GM12891 (cell line): ENCODE measurements around the gene SNX19.

ENCODE experiments used
- DNase-seq: peaks from one replicate; pipeline ENCODE4 v3.0.0; 2011; ENCODE audit warnings: low spot score; ENCODE audit not compliant: insufficient read length
- FAIRE-seq: peaks from 2 replicates; lab custom pipeline; 2011; peaks lifted over from hg19 to GRCh38; lab: Jason Lieb, UNC
- PAX5 ChIP-seq: IDR thresholded peaks from 2 replicates; pipeline ENCODE4 v1.6.1; 2011; ENCODE audit warnings: low read length, moderate library complexity, mild to moderate bottlenecking; ENCODE audit not compliant: insufficient read depth, severe bottlenecking
- POLR2A ChIP-seq: IDR thresholded peaks from 2 replicates; pipeline ENCODE4 v1.6.1; 2011; ENCODE audit warnings: low read depth, low read length, control low read depth
- POLR2AphosphoS5 ChIP-seq: IDR thresholded peaks from 2 replicates; pipeline ENCODE4 v1.6.1; 2011; ENCODE audit warnings: low read depth, low read length, control low read depth
- POU2F2 ChIP-seq: IDR thresholded peaks from 2 replicates; pipeline ENCODE4 v1.6.1; 2011; ENCODE audit warnings: low read depth, mild to moderate bottlenecking, control low read depth, low read length, moderate library complexity
- SPI1 ChIP-seq: IDR thresholded peaks from 2 replicates; pipeline ENCODE4 v1.6.1; 2011; ENCODE audit warnings: low read depth, low read length, control low read depth
- TAF1 ChIP-seq: IDR thresholded peaks from 2 replicates; pipeline ENCODE4 v1.6.1; 2011; ENCODE audit warnings: low read depth, low read length, control low read depth

The SNX19 gene

DNA sequence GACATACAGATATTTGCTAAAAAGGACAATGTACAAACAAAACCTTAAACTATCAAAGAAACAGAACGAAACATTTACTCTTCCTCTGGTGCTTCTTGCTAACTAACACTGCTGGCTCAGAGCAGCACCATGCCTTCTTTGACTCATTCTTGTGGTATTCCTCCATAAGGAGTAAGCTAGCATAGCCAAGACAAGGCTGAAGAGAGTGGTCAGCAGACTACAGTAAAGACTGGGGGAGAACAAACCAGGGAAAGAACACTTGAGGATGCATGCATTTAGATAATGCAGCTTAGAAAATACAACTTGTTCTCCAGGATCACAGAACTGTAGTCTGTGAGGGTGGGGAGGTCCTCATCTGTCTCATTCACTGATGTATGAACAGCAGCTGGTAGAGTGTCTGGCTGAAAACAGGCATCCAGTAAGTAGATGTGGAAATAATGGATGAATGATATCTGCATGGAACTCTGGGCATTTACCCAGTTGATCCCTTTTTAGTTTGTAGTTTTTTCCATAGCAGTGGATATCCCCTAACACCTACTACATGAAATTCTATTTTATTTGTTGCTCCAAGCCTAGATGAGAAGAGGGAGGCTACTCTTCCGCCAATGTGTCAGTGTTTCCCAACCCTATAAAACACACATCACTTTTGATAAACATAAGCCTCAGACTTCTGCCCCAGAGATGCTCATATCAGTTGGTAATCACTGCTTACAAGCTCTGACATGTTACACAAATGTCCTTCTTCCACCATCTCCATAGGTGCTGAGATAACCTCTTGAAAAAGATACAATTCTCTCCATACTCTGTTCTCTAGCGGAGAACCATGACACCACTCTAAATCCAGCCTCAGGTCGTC lies 7.3 kb downstream of the SNX19 start:
- no peak for FAIRE-seq
- TF ChIP-seq PAX5 = no peak
- TF ChIP-seq TAF1 = no peak
- TF ChIP-seq SPI1 = no peak
- no peak for TF ChIP-seq POLR2A
- no peak for DNase-seq

DNA sequence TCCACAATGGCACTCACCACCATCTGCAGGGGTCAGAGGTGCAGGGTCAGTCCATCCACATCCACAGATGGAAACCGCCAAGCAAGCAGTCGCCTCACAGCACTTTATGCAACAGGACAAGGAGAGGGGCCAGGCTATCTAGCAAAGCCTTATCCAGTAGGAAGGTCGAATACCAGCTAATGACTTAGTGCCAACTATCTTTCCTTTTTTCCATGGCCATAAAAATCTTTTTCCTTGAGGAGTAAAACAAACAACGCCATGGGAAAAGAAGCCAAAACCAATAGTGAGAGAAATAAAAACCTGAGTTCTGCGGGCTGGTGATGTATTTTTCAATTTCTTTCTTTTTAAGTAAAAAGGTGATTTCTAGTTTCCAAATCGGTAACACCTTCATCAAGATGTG lies 8.2 kb downstream of the SNX19 start:
- no peak for TF ChIP-seq POLR2AphosphoS5
- TF ChIP-seq POLR2A = no peak
- TF ChIP-seq SPI1 = no peak
- no peak for TF ChIP-seq TAF1
- TF ChIP-seq PAX5 = no peak
- no peak for TF ChIP-seq POU2F2
- DNase-seq (no peak), FAIRE-seq (no peak)

DNA sequence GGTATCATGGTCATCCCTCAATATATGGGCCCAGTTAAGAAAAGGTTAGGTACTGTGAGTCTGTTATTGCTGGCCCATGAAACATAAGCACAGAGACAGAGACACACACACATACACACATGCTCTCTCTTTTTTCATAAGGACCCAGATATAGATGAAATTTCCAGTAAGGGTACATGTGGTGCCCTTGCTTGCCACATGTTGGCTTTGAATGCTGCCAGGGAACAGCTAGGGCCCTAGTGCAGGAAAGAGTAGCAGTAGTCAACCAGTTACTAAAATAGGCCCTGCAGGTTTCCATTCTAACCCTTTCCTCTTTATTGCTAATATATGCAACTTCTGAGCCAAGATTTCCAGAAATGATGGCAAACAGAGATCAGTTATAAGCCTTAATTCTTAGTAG lies 9.1 kb downstream of the SNX19 start:
- DNase-seq = no peak
- TF ChIP-seq POLR2A = no peak
- TF ChIP-seq SPI1 = no peak
- no peak for TF ChIP-seq POU2F2
- no peak for TF ChIP-seq POLR2AphosphoS5
- TF ChIP-seq TAF1 = no peak
- TF ChIP-seq PAX5 = no peak
- no peak for FAIRE-seq

DNA sequence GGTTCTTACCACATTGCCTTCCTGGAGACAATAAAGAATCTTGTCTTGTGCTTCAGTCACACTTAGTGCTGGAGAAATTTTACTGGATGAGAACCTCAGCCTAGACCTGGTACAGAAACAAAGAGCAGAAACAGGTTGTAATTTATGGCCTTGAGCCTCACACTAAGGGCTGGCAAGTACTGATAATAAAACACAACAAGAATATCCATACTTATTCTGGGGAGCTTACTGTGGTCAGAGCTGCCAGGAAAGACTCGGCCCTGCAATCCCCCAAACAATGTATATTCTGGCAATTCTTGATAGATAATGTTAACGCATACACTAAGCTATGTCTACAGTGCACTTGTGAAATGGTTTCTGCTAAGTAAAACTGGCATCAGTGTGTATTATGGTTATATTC lies 9.7 kb downstream of the SNX19 start:
- DNase-seq (no peak), FAIRE-seq (no peak)
- TF ChIP-seq POLR2AphosphoS5 = no peak
- no peak for TF ChIP-seq SPI1
- TF ChIP-seq POLR2A = no peak
- no peak for TF ChIP-seq TAF1
- TF ChIP-seq PAX5 = no peak
- TF ChIP-seq POU2F2 = no peak

DNA sequence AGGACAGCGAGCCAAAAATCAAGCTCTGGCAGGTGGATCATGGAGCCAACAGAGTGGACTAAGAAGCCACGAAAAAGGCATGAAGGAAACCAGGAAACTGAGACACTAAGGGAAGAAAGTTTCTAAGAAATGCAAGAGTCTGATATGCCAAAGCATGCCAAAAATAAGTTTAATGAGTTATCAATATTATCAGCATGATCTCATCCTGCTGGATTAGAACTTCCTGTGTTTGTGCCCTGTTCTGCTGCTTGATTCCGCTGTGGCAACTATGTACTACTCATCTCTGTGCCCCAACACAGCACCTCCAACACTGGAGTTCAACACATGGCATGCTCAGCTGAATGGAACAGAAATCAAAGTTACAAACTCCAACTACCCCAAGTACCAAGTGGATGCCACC lies 10.8 kb downstream of the SNX19 start:
- FAIRE-seq = no peak
- TF ChIP-seq POLR2A = no peak
- no peak for TF ChIP-seq TAF1
- no peak for TF ChIP-seq POLR2AphosphoS5

DNA sequence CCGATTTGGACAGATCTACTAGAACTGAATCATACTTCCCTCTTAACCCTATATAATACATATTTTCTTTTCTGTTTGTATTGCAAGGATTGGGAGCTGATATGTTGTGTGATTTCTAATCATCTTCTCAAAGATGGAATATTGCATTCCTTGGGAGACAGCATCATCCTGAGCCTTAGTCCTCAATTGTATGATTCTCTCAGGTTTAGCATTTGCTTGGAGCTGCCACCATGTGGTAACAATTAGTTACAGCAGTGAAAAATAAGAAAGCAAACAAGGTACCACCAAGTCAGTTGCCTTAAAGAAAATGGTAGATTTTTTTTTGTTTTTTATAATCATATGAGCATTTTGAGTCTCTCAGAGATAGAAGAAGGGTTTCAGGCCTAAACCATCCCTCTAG lies 11.9 kb downstream of the SNX19 start:
- DNase-seq (no peak), FAIRE-seq (no peak)
- no peak for TF ChIP-seq POLR2AphosphoS5
- no peak for TF ChIP-seq PAX5
- no peak for TF ChIP-seq POU2F2
- no peak for TF ChIP-seq POLR2A
- TF ChIP-seq SPI1 = no peak
- TF ChIP-seq TAF1 = no peak

More for the DNA sequence above, 10.8 kb downstream of the SNX19 start:
- no peak for DNase-seq

DNA sequence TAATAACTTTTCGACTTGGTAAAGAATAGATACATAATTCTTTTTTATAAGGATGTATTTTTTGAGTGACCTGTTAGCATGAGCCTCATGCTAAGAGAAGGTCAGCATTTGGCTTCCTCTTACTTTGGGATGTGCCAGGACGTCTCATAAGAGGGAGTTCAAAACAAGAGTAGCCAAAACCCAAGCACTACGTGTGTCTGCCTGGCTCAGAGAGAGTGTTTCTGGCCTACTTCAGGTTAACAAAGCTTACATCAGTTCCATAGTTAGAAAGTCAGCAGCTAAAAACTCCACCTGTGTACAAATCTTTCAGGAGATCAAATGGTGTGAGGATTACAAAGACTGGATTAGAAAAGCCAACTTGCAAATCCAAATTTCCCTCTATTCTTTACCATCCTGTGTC lies 13.9 kb downstream of the SNX19 start:
- DNase-seq (no peak), FAIRE-seq (no peak)
- TF ChIP-seq TAF1 = no peak
- no peak for TF ChIP-seq POLR2AphosphoS5
- TF ChIP-seq PAX5 = no peak
- no peak for TF ChIP-seq POLR2A
- no peak for TF ChIP-seq SPI1
- TF ChIP-seq POU2F2 = no peak

DNA sequence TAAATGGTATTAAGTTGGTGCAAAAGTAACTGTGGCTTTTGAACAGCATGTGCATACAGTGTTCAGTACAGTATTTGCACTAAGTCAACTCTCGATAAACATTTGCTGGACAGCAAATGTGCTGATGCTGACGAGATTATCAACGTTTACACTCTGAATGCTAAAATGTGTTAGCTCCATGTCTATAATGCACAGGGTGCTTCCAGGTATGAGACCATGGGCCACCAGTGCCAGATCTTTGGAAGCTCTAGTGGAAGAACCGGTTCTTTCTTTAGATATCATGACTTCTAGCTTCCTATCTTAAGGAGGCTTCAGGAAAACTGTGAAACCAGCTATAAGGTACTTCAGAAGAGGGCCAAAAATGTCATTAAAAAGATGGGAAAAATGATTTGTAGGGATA lies 17.2 kb downstream of the SNX19 start:
- TF ChIP-seq PAX5 = no peak
- no peak for TF ChIP-seq POLR2A
- TF ChIP-seq TAF1 = no peak
- no peak for TF ChIP-seq POLR2AphosphoS5
- TF ChIP-seq POU2F2 = no peak
- no peak for DNase-seq
- FAIRE-seq = no peak

DNA sequence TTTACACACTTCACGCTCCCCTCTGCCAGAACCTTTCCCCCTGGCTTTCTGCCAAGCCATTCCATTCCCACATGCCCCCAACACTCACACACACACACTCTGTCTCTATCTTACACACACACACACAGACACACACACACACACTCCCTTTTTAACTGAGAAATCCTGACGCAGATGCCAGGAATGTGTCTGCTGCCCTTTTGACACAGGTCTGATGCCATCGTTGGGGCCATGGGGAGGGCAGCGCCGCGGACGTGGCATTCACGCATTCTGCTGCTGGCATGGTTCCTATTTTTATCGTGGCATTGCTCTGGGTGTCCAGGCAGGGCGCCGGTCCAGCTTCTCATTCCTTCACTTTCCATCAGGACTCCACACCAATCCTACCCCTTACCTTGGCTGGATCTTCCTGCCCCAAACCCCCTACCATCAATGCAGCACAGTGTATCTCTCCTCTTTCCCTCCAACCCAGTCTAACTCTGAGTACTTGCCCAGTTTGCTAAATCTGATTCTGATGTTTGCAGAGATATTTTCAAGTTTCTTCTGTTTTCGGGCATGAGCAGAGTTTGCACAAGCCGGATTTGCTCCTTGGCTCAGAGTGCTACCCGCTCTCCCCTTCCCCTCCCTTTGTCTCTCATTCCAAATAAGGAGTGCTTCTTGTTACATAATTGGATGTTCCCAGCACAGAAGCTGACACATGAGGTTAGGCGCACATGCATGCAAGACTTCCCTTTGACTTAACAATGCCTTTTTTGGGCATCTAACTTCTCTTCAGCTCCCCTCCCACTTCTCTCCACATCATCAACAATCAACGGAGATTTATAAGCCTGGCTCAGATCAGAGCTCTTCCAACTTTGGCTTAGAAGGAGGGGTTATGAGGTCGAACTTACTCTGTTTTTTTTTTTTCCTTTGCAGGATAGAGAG lies 18.8 kb downstream of the SNX19 start:
- no peak for TF ChIP-seq POLR2AphosphoS5
- TF ChIP-seq SPI1 = no peak
- TF ChIP-seq TAF1 = no peak
- no peak for TF ChIP-seq PAX5
- no peak for TF ChIP-seq POLR2A
- TF ChIP-seq POU2F2 = no peak
- DNase-seq (no peak), FAIRE-seq (no peak)
